ENCODE measurements around the gene METAP1D. TPM values are rescaled to one million over a fixed set of nuclear protein-coding genes. Genes with fewer than 3 reads are reported as not detected.

Gene METAP1D
- total RNA-seq, 1 experiment from 2014 or later, result 5.2 TPM

DNA sequence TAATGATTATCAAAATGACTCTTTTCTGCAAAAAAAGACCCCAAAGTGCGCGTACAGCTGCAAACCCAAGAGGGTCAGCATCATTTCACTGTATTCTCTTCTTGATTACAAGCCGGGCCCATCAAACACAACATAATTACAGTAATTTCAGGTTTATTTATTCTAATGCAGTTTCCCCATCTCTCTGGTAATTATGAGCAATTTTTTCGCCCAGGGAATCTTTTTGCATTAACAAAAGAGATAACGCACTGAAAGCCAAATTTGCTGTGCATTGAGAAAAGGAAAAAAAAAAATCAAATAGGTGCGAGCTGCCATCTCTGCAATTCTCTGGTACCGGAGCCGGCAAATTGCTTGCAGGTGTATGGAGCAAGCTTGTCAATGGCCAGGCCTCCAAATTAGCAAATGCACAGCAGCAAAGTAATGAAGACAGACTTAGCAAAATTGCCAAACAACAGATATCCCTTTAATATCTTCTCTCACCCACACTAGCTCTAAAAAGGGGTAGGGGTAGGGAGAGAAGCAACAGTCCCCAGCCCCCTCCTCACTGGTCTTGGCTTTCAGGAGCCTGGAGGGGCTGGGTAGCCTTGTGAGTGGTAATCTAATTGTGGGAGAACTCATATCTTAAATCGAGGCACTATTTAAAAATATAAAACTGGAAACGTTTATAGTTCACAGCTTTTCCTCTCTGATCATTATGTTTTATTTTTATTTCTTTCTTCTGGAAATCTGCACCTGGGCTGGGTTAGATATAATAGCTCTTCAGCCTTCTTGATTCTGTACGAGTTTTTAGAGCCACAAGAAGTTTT lies 92.2 kb downstream of the METAP1D start:
- H3K9ac ChIP-seq (ENCODE audit: extremely low read depth, insufficient read length, low read length), result no peak overlapping the region
- peaks cover 42 to 62% of the 10 kb centered on the region in 2 experiments for H3K4me1 Mint-ChIP-seq

More for the DNA sequence above, 92.2 kb downstream of the METAP1D start:
- Histone ChIP-seq H3K14ac (ENCODE audit: insufficient read depth, low read length) (no peak overlapping the region), H3K4me2 (ENCODE audit: insufficient read depth, insufficient read length, low read length) (no peak overlapping the region), H4K20me1 (ENCODE audit: control insufficient read depth, insufficient read depth, insufficient read length) (no peaks in the 10 kb centered on the region), H2BK20ac (ENCODE audit: low read depth, low read length, poor library complexity, severe bottlenecking) (no peak overlapping the region), H3K56ac (ENCODE audit: insufficient read length, low read depth, low read length) (no peak overlapping the region), H2AFZ (ENCODE audit: low read length) (no peak overlapping the region), H2BK12ac (ENCODE audit: insufficient read length, low read depth, low read length) (no peak overlapping the region), H3K27me3 (ENCODE audit: insufficient read depth, low read length) (peaks cover 90% of the 10 kb centered on the region), H3K18ac (ENCODE audit: insufficient read length, low read depth, low read length) (no peak overlapping the region), H2BK5ac (ENCODE audit: insufficient read length, low read length) (no peak overlapping the region), H3K4me1 (ENCODE audit: insufficient read depth, low read length) (peaks cover 2% of the 10 kb centered on the region; the same call in 1 of the 2 replicates), H3K9me3 (ENCODE audit: control insufficient read depth, low read depth, low read length) (no peaks in the 10 kb centered on the region), H3K4ac (ENCODE audit: low read depth, low read length) (no peak overlapping the region), H2BK120ac (ENCODE audit: low read depth, low read length, poor library complexity, severe bottlenecking) (no peak overlapping the region), H3K79me2 (ENCODE audit: insufficient read depth, low read length) (no peaks in the 10 kb centered on the region), H3K23ac (ENCODE audit: insufficient read length, low read depth, low read length) (no peak overlapping the region), H3T11ph (ENCODE audit: low read length) (no peak overlapping the region), H4K91ac (ENCODE audit: insufficient read length, low read depth, low read length) (no peak overlapping the region), H4K5ac (ENCODE audit: insufficient read length, low read depth, low read length) (no peak overlapping the region), H2BK15ac (ENCODE audit: low read depth, low read length) (no peak overlapping the region), H3K79me1 (ENCODE audit: insufficient read depth, low read depth, low read length, poor library complexity, severe bottlenecking) (no peaks in the 10 kb centered on the region), H2AK5ac (ENCODE audit: insufficient read length, low read length) (no peak overlapping the region), H3K27ac (ENCODE audit: insufficient read length, low read depth, low read length) (no peak overlapping the region), H3K23me2 (ENCODE audit: insufficient read length, low read depth, low read length, poor library complexity, severe bottlenecking) (peaks cover 18% of the 10 kb centered on the region), H4K8ac (replicated peaks; ENCODE audit: insufficient read length, low read depth, low read length) (no peak overlapping the region)
- no peak for DNase-seq
- H3K36me3 Mint-ChIP-seq (ENCODE audit: insufficient read depth in 1 of 3, low read depth in 3 of 3), result no peaks in the 10 kb centered on the region; a peak in 4 of 7 replicates
- no peak overlapping the region; a peak in 1 of 5 replicates for H3K4me3 Mint-ChIP-seq
- TF ChIP-seq, protein P1, sequence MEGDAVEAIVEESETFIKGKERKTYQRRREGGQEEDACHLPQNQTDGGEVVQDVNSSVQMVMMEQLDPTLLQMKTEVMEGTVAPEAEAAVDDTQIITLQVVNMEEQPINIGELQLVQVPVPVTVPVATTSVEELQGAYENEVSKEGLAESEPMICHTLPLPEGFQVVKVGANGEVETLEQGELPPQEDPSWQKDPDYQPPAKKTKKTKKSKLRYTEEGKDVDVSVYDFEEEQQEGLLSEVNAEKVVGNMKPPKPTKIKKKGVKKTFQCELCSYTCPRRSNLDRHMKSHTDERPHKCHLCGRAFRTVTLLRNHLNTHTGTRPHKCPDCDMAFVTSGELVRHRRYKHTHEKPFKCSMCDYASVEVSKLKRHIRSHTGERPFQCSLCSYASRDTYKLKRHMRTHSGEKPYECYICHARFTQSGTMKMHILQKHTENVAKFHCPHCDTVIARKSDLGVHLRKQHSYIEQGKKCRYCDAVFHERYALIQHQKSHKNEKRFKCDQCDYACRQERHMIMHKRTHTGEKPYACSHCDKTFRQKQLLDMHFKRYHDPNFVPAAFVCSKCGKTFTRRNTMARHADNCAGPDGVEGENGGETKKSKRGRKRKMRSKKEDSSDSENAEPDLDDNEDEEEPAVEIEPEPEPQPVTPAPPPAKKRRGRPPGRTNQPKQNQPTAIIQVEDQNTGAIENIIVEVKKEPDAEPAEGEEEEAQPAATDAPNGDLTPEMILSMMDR (conservative IDR thresholded peaks at IDR 0.05), result no peak
- no CpG with 5 or more reads among the region's 11 CpGs for WGBS (ENCODE audit: extremely low coverage, insufficient read length, low lambda C conversion rate)
- peaks cover 5 to 16% of the 10 kb centered on the region in 2 experiments; a peak in 3 of 5 replicates for H3K9me3 Mint-ChIP-seq
- H3K27me3 Mint-ChIP-seq (ENCODE audit: low read depth), result peaks cover 100% of the 10 kb centered on the region
- no peak overlapping the region for H3K27ac Mint-ChIP-seq
